NCI-H2029 (cell line): ENCODE results near the gene STAU1.
"Not testable (repeated sequence)": the region's sequence is repeated elsewhere in the genome, so short reads cannot be mapped to it uniquely, and the experiment has no call there.

ENCODE experiments used
- DNase-seq: peaks from one replicate; lab custom pipeline; 2025; lab: John Stamatoyannopoulos, UW

STAU1 gene

DNA sequence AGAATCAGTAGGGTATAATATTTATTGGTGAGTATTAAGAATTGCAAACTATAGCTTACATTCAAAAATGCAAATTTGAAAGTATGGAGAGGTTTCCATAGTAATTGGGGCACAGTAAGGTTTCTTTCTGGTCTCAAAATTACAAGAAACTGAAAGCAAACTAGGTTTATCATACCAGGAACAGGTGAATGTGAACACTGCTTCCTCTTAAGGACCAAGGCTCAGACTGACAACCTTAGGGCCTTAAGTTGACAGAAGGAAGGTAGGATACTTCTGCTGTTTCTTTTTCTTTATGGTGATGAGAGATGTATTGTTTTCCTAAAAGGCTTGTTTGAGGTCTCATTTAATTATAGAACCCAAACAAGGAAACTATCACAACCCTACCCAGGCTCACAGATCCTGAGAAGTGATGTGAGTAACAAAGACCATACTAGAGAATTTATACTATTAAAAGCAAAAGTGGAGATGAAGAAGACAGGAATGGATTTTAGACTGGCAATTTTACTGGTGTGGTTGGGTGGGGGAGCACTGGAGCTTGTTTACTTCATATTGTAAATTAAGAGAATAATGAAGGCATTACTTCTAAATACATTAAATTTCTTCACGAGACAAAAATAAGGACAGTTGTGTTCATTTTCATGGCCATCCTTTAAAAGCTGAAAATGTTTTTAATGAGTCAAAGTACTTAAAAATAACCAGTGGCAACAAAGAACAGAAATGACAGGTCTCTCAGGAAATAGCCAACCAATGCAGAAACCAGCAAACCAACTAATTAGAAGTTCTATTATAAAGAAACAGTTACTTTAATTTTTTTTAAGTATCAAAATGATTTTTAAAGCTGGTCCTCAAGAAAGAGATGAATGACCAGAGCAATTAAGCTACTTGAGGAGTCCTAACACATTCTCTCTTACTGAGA, 21.3 kb downstream of the STAU1 start:
- DNase-seq: no peak

DNA sequence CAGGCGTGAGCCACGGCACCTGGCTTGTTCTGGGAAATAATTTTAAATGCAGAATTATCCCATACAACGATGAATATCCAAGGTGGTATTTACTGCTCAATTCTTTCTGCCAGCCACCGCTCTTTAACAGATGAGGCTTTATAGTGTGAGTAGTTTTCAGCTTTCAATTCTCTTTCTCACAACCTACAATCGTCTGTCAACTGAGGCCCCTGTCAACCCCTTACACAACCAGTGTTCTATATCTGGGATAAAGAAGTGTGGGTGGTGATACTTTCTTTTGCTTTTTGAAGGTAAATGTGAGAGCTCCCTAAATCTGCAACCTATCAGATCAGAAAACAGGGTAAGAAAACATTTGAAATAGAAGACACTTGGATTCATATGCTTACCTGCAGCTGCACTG, 22.5 kb downstream of the STAU1 start:
- DNase-seq: no peak

DNA sequence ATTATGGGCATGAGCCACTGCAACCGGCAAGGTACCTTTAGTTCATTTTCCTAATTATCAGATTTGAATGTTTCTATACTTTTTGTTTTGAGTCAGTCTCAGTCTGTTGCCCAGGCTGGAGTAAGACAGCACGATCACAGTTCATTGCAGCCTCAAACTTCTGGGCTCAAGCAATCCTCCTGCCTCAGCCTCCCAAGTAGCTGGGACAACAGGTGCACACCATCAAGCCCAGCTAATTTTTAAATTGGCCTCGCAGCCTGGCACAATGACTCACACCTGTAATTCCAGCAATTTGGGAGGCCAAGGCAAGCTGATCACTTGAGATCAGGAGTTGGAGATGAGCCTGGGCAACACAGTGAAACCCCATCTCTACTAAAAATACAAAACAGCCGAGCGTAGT, 24.4 kb downstream of the STAU1 start:
- no peak for DNase-seq

DNA sequence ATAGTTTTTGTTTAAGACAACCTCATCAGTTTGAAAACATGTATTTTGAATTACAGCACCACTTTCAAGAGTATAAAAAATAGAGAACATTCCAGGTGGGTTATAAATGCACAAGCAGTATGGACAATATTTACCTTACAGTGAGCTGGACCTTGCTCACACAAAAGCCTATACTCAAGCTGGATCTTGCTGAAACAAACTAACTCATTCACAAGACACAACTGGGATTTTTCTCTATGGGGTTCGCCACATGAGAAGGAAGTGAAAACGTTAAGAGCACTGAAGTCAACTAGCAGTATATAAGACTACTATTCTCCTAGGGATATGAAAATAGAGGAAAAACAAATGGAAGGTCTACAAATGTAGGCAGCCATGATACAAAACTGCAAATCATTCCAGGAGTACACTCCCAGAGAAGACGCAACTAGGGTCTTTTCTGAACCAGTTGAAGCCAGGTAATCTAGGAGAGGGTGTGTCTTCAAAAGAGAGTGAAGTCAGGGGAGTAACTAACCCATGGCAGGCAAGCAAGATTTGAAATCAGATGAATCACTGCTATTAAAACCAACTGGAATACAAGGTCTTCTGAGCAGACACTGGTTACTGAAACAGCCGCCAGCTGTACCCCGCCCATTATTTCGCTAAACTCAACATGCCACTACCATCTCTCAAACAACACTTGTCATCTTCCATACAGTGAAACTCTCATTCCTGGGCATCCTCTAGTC, 26.5 kb downstream of the STAU1 start:
- no peak for DNase-seq

DNA sequence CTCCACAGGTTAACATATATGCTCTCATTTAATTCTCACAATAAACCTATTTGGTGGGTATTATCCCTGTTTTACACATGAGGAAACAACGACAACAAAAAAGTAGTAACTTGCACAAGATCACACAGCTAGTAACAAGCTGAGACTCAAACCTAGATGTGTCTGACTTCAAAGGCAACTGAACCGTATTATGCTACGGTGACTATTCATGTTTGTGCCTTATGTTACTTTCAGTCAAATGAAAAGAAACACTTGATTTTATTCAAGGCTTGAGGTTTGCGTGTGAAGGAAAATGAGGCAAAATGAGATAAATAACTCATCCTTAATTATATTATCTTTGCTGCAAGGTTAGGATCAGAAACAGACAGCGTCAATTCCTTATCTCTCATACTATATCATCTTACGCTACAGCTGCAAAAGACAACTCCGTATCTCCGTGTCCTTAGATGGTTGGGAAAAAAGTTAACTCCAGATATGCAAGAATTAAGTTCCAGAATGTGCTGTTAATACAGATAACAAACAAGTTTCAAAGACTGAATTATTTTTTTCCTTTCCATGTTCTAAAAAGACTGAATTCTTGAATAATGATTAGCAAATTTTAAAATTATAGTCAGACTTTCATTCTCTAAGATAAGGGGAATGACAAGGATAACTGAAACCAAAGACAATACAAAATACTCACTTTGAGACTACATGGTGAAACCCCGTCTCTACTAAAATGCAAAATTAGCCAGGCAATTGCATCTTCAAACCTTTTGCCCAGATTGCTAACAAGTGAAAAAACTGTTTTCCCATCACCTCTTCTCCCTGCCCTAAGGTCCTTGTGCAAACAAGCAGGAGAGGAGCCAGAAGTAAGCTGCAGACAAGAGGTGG, 27.8 kb downstream of the STAU1 start:
- DNase-seq: no peak

DNA sequence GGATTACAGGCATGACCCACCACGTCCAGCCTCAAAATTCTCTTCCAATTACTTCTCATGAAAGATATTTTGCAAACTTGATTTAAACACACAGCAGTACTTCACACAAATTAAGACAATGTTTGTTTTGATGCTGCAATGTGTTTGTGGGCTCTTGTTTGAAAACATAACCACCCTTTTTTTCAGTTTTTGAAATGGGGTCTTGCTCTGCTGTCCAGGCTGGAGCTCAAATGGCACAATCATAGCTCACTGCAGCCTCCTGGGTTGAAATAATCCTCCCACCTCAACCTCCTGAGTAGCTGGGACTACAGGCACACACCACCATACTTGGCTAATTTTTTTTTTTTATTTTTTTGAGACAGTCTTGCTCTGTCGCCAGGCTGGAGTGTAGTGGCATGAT, 31.0 kb downstream of the STAU1 start:
- DNase-seq: no peak

DNA sequence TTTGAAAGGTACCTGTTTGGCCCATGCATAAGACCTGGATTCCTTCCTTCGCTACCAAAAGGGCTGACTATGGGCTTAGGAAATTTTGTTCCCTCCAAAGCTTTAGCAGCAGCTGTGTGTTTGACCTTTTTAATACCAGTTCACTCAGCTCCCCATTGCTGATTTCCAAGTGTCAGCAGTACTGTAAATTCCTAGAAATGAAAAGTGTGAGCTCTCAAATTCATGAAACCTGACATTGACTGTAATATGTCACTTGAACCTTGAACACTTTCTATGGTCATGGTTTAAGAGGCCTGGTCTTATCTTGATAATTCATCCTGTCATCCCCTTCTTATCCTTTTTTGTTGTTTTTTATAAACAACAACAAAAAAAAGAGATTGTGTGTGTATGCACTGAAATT, 31.7 kb downstream of the STAU1 start:
- DNase-seq: no peak

DNA sequence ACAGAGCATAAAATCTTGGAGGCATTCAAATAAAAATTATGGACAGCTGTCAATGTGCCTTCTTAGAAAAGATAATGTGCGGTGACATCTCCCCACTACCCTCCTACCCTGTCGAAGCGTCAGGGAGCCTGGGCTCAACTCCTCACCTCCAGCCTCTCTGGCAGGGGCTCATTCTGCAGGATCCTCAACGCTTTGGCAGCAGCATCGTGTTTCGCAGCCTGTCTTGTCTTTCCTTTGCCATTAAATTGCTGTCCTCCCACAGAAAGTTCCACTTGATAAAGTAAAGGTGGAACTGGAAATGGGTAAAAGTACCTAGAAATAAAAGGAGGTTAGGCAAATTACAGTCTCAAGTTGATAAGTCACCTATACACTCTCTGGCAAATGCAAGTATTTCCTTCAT, 36.7 kb downstream of the STAU1 start:
- no peak for DNase-seq

DNA sequence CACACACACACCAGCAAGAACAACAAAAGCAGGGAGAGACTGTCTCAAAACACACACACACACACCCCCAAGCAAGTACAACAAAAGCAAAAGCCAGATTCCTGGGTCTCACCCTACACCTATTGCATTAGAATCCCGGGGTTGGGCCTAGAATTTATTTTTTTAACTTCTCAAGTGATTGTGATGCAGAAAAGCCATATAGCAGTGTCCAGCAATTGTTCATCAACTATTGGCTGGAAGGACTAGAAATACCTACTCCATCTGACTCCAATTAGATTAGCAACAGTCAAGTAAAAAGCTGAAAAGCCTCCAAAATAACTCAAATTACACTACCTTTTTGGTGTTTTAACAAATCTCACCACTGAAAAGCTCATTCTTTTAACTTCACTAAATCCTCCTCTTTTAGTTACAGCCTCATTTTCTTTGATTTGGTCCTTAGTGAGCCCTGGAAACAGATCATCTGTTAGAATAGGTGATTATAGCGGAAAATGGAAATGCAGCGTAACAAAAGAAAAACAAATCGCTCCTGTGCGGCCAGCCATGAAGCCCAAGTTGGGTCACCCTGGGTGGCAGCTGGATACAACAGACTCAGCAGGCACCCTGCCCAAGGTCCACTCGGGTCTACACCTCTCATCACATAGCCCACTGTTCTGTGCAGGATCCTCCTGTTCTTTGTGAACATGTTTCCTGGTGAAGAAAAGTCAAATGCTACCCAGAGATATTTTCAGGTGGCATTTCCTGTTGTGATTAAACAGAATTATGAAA, 38.7 kb downstream of the STAU1 start:
- no peak for DNase-seq

DNA sequence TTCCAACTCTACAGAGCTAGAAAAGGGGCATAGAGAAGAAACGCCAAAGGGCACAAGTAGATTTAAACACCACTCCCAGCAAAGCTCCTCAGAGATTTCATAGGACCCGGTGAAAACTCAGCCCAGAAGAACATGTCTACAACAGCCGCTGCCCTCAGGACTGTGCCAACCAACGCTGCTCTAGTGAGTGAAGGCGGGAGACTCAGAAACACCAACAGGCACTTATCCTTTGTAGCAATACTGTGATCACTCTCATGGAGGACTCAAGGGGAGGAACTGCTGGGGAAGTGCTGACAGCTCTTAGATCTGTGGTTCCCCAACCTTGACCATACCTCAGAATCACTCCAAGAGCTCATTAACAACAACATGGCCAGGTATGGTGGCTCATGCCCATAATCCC, 39.5 kb downstream of the STAU1 start:
- no peak for DNase-seq

DNA sequence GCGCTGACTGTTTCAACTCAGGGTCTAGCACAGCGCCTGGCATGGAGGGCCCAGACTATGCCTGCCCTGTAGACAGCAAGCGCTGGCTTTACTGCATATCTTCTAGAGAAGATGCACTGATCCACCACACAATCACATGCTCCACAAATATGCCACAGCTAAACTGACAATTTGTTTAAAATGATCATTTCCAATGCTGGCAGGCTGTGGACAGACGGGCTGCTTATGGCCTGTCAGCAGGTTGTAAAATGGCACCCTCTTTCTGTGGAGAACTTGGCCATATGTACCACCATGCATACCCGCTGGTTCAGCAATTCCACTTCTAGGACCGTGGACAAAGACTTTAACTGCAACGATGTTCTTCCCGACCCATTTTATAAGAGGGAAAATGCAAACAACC, 40.8 kb downstream of the STAU1 start:
- no peak for DNase-seq

DNA sequence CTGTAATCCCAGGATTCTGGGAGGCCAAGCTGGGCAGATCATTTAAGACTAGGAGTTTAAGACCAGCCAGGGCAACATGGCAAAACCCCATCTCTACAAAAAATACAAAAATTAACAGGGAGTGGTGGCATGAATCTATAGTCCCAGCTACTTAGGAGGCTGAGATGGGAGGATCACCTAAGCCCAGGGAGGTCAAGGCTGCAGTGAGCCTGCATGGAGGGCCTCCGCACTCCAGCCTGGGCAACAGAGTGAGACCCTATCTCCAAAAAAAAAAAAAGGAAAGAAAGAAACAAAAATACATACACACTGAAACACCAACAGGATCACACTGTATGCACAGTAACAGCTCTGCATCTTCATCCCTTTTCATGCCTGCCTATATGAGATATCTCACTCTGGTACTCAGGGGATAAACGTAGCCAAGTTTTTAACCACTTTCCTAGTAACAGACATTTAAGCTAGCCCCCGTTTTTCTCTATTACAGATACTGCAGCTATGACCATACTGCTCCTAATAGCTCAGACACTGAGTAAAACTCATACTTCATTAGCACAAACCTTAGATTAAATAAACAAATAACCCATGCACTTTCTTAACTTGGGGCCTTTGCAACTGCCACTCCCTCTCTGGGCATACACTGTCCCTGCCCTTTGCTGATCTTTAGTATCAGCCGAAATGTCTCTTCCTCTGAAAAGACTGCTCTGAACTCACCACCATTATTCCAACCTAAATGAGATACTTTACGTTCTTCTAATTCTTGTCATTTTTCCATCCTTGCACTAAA, 41.5 kb downstream of the STAU1 start:
- DNase-seq: no peak

DNA sequence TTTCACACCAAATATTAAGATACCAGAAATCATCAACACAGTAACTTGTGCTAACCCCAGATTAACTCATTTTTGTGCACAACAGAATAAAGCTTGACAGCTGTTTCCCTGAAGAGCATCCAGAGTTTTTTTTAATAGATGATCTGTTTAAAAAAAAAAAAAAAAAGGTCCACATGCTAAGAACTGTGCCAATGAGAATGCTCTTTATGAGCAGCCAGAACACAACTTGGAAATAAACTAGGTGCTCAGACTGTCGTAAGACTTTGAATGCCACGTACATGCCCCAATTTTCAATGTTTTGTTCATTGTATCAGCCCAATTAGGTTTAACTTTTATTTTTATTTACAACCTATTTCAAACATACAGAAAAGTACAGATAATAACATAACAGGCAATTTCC, 47.3 kb downstream of the STAU1 start:
- no peak for DNase-seq

DNA sequence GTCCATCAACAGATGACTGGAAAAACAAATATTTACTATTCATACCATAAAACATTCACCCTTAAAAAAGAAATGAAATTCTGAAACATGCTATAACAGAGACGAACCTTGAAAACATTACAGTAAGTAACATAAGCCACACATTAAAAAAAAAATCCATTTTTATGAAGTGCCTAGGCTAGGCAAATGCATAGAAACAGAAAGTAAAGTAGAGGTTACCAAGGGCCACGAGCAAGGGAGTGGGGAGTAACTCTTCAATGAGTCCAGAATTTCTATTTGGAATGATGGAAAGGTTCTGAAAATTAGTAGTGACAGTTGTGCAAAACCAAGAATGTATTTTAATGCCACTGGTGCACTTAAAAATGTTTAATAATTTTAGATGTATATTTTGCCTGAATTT, 47.7 kb downstream of the STAU1 start:
- DNase-seq: no peak

DNA sequence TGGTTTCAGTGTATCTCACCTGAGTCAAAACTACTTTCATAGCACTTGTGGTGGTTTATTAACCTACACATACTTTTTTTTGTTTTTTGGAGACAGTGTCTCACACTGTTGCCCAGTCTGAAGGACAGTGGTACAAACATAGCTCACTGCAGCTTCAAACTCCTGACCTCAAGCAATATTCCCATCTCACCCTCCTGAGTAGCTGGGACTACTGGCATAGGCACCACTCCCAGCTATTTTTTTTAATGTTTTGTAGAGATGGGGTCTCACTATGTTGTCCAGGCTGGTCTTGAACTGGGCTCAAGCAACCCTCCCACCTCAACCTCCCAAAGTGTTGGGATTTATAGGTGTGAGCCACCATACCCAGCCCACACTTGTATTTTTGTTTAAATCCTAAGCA, 49.7 kb downstream of the STAU1 start:
- no peak for DNase-seq

DNA sequence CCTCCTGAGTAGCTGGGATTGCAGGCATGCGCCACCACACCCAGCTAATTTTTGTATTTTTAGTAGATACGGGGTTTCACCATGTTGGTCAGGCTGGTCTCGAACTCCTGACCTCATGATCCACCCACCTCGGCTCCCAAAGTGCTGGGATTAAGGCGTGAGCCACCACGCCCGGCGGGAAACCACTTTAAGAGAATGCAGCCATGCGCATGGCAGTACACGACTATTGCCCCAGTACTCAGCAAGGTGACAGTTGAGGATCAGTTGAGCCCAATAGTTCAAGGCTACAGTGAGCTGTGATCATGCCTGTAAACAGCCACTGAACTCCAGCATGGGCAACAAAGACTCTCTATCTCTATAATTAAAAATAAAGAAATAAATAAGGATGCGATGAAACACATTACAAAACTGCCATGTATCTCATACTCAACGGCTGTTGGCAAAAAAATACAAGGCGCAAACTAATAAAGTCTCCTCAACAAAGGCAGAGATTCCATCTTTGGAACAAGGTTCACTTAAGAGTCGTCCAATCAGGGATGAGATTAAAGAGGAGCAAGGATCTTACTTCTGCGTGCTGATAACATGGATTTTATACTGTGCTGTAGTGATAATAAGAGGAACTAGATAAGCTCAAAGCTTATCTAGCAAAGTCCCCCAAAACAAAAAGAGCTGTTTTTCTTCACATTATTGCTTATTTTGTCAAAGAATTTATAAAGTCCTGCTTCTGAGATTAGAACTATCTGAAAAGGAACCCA, 51.1 kb downstream of the STAU1 start:
- no peak for DNase-seq

DNA sequence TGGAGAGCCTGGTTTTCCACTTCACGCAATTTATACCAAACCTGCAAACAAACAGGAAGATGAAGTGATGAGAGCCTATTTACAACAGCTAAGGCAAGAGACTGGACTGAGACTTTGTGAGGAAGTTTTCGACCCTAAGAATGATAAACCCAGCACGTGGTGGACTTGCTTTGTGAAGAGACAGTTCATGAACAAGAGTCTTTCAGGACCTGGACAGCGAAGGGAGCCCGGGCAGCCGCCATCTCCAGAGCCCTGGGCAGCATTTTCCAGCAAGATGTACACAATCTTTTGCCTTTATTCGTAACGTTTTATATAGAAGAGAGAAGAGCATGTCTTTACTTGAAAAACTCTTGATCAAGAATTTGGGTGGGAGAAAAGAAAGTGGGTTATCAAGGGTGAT, 53.3 kb downstream of the STAU1 start:
- DNase-seq: not testable (repeated sequence)

DNA sequence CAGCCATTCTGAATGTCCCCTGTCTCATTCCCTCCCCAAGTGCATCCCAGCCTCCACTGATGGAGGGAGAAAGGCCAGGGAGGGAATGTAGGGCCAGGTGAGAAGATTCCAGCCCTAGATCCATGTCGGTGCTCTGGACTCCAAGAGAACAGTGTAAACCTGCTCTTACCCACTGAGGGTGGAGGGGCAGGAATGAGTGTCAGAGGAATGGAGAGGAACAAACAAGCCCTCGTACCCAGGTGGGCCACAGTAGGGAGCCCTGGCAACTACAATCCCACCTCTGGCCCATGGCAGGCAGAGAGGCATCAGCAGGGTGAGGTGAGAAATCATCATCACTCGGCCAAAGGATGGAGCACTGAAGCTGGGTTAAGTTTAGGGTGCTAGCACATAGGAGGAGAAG, 54.6 kb downstream of the STAU1 start:
- no peak for DNase-seq

DNA sequence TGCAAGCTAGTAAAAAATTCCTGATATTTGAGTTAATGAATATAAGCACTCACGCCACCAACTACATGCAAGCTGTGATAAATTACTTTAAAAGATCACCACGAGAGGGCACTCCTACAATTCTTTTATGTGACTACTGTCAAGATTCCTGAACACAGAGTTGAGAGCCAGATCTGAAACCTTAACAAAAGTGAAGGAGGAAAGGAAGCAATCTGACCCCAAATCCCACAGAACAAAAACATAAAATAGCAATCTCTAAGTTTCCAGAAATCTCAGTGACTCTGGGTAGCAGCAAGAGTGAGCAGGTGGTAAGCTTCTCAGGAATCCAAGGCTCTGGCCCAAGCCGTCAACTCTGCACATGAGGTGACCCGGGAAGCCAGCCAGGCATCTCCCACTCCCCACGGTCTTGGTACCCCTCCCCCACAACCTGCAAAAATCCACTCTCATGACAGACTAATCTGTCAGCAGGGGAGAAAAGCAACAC, 55.1 kb downstream of the STAU1 start:
- DNase-seq: peak; percentile 41

DNA sequence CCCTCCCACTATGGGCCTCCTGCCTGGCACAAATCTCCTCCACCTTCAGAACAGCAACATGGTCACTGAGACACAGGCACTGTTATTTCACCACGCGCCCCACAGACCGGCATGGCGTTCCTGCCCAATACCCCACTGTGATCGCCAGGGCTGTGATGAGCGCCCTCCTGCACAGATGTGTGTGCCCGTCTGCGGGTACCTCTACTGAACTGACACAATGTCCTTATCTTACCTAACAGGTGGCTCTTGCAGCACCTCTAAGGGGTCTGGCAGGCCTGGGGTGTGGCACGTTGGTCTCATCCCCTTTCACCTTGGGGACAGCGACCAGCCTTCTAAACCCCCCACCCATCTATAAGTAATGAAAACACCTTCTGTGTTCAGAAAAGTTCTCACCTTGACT, 64.2 kb downstream of the STAU1 start:
- DNase-seq: no peak
